SHP77 (cell line): ENCODE results near the gene ZNF667.

Source experiments
- DNase-seq, 2 experiments: peaks; one replicate each; lab custom pipeline; 2025; lab: John Stamatoyannopoulos, UW

ZNF667 gene

DNA sequence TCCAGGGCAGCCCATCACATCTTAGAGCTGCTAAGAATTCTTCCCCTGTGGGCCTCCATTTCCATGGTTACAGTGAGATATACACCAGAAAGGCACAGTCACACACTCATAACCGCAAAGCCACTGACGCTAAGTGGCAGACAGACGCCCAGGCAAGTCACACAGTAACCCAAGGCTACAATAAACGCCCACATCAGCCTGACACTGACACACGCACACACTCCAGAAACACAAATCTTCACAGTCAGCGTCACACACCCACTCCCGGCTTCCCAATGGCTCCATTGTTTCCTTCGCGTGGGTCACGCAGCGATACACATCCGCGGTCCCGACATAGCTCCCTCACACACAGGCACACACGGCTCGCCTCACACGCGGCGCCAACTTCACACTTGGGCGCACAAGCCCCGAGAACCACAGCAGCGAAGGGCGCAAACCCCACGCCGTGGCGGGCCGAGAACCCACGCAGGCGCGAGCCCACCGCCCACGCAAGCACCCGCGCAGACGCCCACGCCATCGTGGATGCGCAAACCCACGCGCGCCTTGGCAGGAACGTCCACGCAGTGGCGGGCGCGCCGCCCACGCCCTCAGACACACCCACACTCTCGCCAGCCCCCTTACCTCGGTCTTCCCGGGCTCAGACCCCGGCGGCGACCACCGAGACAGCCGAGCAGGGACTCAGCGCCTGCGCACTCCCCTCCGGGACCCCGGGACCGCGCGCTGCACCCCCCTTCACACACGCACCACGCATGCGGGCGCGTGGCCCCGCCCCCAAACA is at the start of gene ZNF667:
Gene ZNF667, minus strand, starts transcription at position 695 of the 778 bp plus-strand sequence. CDS start 14,975 bp downstream, outside the sequence.
- no peak for DNase-seq

DNA sequence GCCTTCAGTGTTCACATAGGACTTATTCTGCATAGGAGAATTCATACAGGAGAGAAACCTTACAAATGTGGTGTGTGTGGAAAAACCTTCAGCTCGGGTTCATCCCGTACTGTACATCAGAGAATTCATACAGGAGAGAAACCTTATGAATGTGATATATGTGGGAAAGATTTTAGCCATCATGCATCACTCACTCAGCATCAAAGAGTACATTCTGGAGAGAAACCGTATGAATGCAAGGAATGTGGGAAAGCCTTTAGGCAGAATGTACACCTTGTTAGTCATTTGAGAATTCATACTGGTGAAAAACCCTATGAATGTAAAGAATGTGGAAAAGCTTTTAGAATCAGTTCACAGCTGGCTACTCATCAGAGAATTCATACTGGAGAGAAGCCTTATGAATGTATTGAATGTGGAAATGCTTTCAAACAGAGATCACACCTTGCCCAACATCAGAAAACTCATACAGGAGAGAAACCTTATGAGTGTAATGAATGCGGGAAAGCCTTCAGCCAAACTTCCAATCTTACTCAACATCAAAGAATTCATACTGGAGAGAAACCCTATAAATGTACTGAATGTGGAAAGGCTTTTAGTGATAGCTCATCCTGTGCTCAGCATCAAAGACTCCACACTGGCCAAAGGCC is 48.2 kb upstream of the ZNF667 start:
- no peak for DNase-seq

DNA sequence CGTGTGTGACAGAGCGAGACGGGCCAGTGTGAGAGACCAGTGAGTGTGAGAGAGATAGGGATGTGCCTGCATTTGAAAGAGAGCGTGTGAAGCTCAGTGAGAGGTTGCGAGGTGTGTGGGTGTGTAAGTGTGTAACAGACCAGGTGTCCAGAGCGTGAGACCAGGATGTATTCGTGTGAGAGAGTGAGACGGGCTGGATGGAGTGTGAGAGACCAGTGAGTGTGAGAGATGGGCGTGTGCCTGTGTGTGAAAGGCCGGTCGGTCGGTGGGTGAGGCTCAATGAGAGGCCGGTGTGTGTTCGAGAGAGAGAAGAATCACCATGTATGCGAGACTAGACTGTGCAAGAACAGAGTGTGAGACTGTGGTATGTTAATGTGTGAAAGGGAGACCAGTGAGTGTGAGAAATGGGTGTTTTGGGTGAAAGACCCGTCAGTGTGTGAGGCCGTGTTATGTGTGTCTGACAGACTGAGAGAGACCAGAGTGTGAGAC is 31.2 kb upstream of the ZNF667 start:
- DNase-seq, result no peak

DNA sequence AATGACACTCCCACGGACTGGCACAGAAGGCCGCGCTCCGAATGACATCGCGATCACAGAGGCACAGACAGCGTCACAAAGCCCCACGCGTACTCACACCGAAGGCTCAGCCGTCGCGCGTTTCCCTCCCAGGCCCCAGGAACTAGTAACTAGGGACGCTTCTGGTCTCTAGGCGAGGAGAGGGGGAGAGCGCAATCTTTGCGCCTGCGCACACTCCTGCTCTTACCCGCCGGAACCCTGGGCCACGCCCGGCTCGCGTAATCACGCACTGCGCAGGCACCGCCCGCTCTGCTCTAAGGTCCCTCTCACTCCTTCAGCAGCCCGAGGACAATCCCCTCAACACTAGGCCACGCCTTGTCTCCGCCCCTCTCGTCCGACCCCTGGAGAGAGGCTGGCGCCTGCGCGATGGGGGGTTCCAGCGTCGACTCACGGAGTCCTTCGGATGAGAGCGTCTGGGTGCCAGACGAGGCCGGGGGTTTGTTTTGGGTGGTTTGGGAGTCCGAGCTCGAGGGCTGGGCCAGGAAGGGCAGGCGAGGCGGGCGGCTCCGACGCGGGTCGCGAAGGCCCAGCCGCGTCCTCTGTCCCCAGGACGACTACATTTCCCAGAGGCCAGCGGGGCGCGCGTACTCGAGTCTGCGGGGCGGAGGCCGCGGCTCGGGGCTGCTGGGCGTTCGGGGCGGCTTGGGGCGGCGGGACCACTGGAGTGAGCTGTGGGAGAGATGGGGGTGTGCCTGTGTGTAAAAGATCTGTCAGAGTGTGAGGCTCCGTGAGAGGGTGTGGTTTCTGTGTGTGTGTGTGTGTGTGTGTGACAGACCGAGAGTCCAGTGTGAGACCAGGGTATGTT is 30.5 kb upstream of the ZNF667 start, which contains the start of gene ZNF471:
Gene ZNF471, plus strand, starts transcription at position 410 of the 844 bp plus-strand sequence. CDS start 3,717 bp downstream, outside the sequence.
- no peak for DNase-seq

GRCh38 chr19:56504581-56504980 is 27.4 kb upstream of the ZNF667 start:
- no peak for DNase-seq

DNA sequence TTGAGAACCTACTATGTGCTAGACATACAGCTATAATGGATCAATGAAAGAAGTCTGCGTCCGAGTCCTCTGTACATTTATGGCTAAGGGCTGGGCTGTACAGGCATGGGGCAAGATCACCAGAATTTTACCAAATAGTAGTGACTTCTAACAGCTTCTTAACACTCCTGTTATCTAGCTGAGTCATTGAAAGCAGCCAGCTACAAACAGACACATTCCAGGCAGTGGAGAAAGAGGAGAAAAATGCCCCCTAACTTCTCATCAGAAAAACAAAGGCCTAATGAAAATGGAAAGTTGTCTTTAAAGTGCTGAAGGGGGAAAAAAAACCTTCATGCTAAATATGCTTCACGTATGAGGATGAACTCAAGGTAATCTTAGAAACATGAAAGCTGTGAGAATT is 14.3 kb upstream of the ZNF667 start:
- DNase-seq, result no peak

DNA sequence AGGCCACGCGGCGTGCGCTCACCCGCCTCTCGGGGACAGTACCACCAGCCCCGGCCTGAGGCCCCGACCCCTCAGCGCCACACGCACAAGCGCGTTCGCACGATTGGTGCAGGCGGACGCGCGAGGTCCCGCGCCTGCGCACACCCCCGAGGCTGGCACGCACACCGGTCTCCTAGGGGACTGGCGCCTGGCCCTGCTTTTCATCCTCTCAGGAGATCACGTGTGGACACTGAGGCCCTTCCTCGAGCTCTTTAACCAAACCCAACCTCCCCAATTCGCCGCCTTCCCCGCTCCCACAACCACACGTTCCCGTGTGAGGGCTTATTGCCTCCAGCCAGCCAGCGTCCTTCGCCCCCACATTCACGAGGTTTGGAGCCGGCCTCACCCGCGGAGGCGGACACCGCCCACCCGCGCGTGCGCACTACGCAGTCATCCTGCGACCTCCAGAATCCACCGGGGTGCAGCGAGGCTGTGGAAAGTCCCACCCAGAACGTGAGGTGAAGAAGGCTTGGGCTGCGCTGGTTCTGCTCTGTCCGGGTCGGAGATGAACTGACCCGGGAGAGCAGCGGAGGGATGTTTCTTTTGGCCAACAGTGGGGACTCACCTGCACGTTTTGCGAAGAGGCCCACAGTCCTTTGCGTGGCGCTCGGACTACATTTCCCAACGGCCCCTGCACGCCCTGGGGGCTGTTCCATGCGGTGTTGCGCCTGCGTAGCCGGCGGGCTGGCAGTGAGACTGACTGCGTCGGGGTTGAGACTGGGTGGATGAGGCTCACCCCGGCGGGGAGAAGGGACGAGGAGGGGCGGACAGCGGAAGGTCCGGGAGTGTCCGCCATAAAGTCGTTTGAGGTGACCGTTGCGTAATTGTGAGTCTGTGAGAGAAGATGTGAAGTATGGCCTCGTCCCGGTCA is 539 bp upstream of the ZNF667 start:
- DNase-seq, result no peak

DNA sequence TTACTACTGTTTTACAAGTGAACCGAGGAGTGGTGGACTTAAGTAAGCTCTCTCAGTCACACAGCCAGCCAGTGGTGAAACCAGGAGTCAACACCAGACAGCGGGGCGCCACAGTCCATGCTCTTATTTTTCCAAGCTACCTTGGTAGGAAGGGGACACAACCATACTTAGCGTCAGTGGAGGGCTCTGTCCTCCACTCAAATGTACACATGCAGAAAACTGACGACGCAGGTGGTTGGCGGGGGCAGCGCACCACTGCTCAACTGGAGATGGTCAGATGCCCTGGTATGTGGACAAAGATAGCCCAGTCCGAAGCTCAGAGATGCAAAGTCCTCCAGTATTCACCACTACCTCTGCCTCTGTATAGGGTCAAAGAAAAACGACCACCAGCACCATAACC is 1.1 kb downstream of the ZNF667 start:
- DNase-seq, result no peak

GRCh38 chr19:56474308-56474707 is 2.8 kb downstream of the ZNF667 start:
- no peak for DNase-seq

DNA sequence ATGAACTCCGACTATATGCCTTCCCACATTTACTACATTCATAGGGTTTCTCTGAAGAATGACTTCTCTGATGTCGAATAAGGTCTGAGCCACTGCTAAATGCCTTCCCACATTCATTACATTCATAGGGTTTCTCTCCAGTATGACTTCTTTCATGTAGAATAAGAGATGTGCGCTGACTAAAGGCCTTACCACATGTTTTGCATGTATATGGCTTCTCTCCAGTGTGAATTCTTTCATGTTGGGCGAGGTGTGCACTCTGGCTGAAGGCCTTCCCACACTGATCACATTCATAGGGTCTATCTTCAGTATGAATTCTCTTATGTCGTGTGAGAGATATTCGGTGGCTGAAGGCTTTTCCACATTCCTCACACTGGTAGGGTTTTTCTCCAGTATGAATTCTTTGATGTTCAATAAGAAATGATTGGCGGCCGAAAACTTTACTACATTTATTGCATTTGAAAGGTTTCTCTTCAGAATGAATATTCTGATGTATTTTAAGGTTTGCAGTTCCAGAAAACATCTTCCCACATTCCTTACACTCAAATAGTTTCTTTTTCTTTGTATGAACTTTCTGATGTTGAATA is 35.8 kb downstream of the ZNF667 start:
- no peak for DNase-seq

DNA sequence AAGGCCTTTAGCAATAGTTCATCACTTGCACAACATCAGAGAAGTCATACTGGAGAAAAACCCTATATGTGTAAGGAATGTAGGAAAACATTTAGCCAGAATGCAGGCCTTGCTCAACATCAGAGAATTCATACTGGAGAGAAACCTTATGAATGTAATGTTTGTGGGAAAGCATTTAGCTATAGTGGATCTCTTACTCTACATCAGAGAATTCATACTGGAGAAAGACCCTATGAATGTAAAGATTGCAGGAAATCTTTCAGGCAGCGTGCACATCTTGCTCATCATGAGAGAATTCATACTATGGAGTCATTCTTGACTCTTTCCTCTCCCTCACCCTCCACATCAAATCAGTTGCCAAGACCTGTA is 53.2 kb downstream of the ZNF667 start:
- DNase-seq, result no peak

GRCh38 chr19:56423276-56423984 is 53.7 kb downstream of the ZNF667 start:
- DNase-seq, result no peak

DNA sequence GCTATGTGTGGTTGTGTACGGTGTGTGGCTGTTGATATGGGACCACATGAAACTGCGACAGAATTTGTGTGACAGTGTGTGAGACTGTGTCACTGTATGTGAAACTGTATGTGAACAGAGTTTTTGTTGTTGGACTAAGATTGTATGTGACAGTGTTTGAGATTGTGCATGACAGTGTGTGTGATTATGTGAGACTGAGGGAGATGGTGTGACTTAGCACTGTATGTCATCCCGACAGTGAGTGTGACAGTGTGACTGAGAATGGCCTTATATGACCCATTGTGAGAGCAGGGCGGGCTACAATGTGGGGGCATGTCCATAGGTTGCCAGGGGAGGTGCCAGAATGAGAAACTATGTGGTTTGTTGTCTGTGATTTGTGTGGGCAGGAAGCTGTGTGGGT is 72.1 kb downstream of the ZNF667 start:
- DNase-seq, result no peak

- no peak for DNase-seq
Observed at GRCh38 chr19:56404705-56405056, 72.5 kb downstream of the ZNF667 start.

DNA sequence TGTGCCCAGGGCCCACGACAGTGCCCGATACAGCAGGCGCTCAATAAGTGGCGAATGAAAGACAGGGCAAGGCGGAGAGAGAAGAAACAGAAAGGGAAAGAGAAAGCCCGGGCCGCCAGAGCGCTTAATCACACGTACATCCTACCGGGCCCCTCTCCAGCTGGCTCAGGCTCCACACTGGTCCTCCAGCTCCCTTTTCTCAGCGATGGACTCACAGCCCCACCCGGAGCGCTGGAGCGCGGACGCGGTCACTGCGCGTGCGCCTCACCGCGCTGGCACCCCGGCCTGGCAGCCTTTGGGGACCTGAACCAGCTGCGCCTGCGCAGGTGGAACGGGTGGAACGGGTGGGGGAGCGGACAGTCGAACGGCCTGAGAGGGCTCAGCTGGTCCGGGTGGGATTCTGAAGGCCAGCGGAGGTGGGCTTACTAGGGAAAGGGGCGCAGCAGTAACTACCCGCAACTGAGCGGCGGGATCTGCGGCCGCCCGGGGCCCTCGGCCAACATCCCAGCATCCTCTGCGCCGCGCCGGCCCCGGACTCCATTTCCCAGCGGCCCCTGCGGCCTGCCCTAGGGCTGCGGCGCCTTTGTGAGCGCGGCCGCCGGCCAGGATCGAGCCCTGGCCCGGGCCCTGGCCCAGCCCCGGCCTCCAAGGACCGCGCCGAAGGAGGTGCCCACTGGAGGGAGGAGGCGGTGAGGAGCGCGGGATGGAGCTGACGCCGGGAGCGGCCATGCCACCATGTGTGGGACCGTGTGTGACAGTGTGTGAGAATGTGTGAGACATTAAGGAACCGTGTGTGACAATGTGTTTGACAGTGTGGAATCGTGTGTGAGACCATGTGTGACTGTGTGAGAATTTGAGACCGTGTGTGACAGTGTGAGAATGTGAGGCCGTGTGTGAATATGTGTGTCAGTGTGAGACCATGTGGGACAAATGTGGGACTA is 73.1 kb downstream of the ZNF667 start, which contains the start of gene ZNF583:
Gene ZNF583, plus strand, starts transcription at position 569 of the 941 bp plus-strand sequence. CDS start 2,783 bp downstream, outside the sequence.
- DNase-seq, result peak; percentile 72 to 85

DNA sequence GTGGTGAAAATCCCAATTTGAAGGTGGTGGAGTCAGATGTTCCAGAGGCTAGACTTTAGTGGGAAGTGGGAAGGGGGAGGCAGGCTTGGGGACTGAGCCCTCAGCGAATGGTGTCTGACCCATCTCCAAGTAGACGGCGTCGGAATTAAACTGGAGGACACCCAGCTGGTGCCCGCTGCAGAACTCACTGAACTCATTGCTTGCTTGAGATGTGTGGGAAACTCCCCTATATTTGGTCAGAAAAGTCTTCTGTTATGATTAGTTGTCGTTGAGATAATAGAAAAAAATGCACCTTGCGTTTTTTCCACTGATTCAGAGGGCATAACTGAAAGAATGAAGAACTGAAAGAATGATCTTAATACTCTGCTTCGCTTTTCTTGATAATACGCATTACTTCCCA is 73.9 kb downstream of the ZNF667 start:
- DNase-seq, result no peak

DNA sequence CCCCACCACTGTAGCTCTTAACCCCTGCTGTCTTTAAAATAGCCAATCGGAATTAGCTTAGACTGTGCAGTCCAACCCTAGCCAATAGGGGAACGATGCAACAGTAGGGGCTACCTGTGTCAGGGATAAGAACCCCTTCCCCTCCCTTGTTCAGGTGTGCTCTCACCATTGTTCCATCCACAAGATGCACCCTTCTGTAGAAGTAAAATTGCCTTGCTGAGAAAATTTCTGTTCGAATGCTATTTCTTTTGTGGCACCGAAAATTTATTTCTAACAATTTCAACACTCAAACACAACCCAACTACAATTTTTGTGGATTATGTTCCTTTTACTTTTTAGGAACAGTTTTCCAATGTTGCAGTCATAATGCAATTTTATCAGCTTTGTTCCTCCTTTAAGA is 76.7 kb downstream of the ZNF667 start:
- DNase-seq, result no peak

DNA sequence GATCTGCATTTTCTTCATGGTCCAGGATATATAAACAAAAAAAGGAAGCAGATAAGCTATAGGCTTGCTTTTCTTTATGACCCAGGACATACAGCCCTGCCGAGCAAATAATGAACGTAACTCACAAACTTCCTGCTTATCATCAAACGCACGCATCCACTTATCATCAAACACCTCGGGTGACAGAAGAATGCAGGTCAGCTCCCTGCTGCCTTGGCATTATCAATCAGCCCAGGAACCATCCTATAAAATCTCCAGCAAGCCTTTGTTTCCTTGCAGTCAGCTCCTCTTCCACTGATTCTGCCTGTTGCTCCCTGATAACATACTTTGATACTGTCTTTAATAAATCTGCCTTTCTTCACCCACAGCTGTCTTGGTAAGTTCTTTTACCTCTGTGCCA is 78.3 kb downstream of the ZNF667 start:
- DNase-seq, result no peak
